BLaER1 treated with 17β-estradiol and CSF1 and Interleukin-3, amounts not matched to agents 10 nM and 100 nM (cell line): ENCODE results near the gene SCNN1B.
A peak's percentile ranks its signal among the peaks of the same experiment; 100 is the strongest.
"Not testable (repeated sequence)": the region's sequence is repeated elsewhere in the genome, so short reads cannot be mapped to it uniquely, and the experiment has no call there.

Experiments
- H3K27ac ChIP-seq, 11 experiments: shearing (Covaris generic); formaldehyde crosslinking; 2 replicates each; pipeline ENCODE4 v1.8.1; 2022
- H3K27me3 ChIP-seq, 11 experiments: shearing (Covaris generic); formaldehyde crosslinking; 2 replicates each; pipeline ENCODE4 v1.8.1; 2022
- H3K36me3 ChIP-seq, 11 experiments: shearing (Covaris generic); formaldehyde crosslinking; 2 replicates each; pipeline ENCODE4 v1.8.1; 2022
- H3K4me1 ChIP-seq, 10 experiments: shearing (Covaris generic); formaldehyde crosslinking; 2 replicates each; pipeline ENCODE4 v1.8.1; 2022
- H3K4me2 ChIP-seq, 11 experiments: shearing (Covaris generic); formaldehyde crosslinking; 2 replicates each; pipeline ENCODE4 v1.8.1; 2022
- H3K4me3 ChIP-seq, 10 experiments: shearing (Covaris generic); formaldehyde crosslinking; 2 replicates each; pipeline ENCODE4 v1.8.1; 2022
- H3K9ac ChIP-seq, 11 experiments: shearing (Covaris generic); formaldehyde crosslinking; 2 replicates each; pipeline ENCODE4 v1.8.1; 2022
- H3K9me3 ChIP-seq, 11 experiments: shearing (Covaris generic); formaldehyde crosslinking; replicated peaks in 1 of 11; 2 replicates each; pipeline ENCODE4 v1.8.1; 2022
- H4K20me1 ChIP-seq, 11 experiments: shearing (Covaris generic); formaldehyde crosslinking; 2 replicates each; pipeline ENCODE4 v1.8.1; 2022
- Cebpa-rat ChIP-seq, 11 experiments: shearing (Covaris generic); IDR thresholded peaks; 2 replicates each; pipeline ENCODE4 v1.8.1; 2022

SCNN1B gene

GRCh38 chr16:23354246-23354645 lies 52.1 kb downstream of the SCNN1B start:
- Histone ChIP-seq H3K9ac (no peak overlapping the region), H3K27ac (no peak overlapping the region), H3K27me3 (no peaks in the 10 kb centered on the region), H3K36me3 (no peaks in the 10 kb centered on the region), H3K4me2 (no peak overlapping the region), H3K4me3 (no peak overlapping the region), H3K9me3 (peaks cover 0 to 15% (median 5%) of the 10 kb centered on the region in 11 experiments; a peak in 5 of 22 replicates), H4K20me1 (no peaks in the 10 kb centered on the region), H3K4me1 (no peaks in the 10 kb centered on the region)
- no peak for TF ChIP-seq Cebpa-rat (IDR thresholded peaks at IDR 0.05)

GRCh38 chr16:23355106-23355670 lies 53.1 kb downstream of the SCNN1B start:
- Histone ChIP-seq H3K9me3 (peaks cover 0 to 15% (median 5%) of the 10 kb centered on the region in 11 experiments; a peak in 5 of 22 replicates), H3K27me3 (no peaks in the 10 kb centered on the region), H4K20me1 (no peaks in the 10 kb centered on the region), H3K4me2 (no peak overlapping the region), H3K36me3 (no peaks in the 10 kb centered on the region), H3K4me1 (no peaks in the 10 kb centered on the region), H3K4me3 (no peak overlapping the region), H3K27ac (no peak overlapping the region), H3K9ac (no peak overlapping the region)
- no peak for TF ChIP-seq Cebpa-rat (IDR thresholded peaks at IDR 0.05)

- Histone ChIP-seq H3K9me3 (peaks cover 0 to 15% (median 5%) of the 10 kb centered on the region in 11 experiments; a peak in 5 of 22 replicates), H3K27ac (no peak overlapping the region), H3K36me3 (no peaks in the 10 kb centered on the region), H3K27me3 (no peaks in the 10 kb centered on the region), H3K9ac (no peak overlapping the region), H3K4me3 (no peak overlapping the region), H3K4me1 (no peaks in the 10 kb centered on the region), H4K20me1 (no peaks in the 10 kb centered on the region), H3K4me2 (no peak overlapping the region)
- TF ChIP-seq Cebpa-rat (IDR thresholded peaks at IDR 0.05): no peak
These were observed 54.8 kb downstream of the SCNN1B start for GRCh38 chr16:23356941-23357340.

GRCh38 chr16:23357761-23358290 lies 55.7 kb downstream of the SCNN1B start:
- H3K27ac ChIP-seq: no peak overlapping the region
- no peaks in the 10 kb centered on the region for H4K20me1 ChIP-seq
- TF ChIP-seq Cebpa-rat (IDR thresholded peaks at IDR 0.05): no peak
- H3K36me3 ChIP-seq: no peaks in the 10 kb centered on the region
- no peaks in the 10 kb centered on the region for H3K27me3 ChIP-seq
- H3K4me2 ChIP-seq: no peak overlapping the region
- H3K9ac ChIP-seq: no peak overlapping the region
- H3K9me3 ChIP-seq: peaks cover 0 to 6% (median 0%) of the 10 kb centered on the region in 11 experiments; a peak in 3 of 22 replicates
- H3K4me3 ChIP-seq: no peak overlapping the region
- no peaks in the 10 kb centered on the region for H3K4me1 ChIP-seq

- no peak overlapping the region for H3K9ac ChIP-seq
- H4K20me1 ChIP-seq: no peaks in the 10 kb centered on the region
- no peaks in the 10 kb centered on the region for H3K27me3 ChIP-seq
- H3K4me2 ChIP-seq: no peak overlapping the region
- TF ChIP-seq Cebpa-rat (IDR thresholded peaks at IDR 0.05): no peak
- no peaks in the 10 kb centered on the region for H3K9me3 ChIP-seq
- H3K27ac ChIP-seq: no peak overlapping the region
- H3K36me3 ChIP-seq: no peaks in the 10 kb centered on the region
- no peaks in the 10 kb centered on the region for H3K4me1 ChIP-seq
- no peak overlapping the region for H3K4me3 ChIP-seq
These were observed 57.1 kb downstream of the SCNN1B start for GRCh38 chr16:23359092-23359760.

- Histone ChIP-seq H3K27ac (0 out of 22 replicates have a peak overlapping the region, but pooled peaks of 1 of the 11 experiments have one; percentile 10), H3K9me3 (no peaks in the 10 kb centered on the region), H3K27me3 (no peaks in the 10 kb centered on the region), H4K20me1 (no peaks in the 10 kb centered on the region), H3K4me3 (no peak overlapping the region), H3K4me1 (peaks cover 11 to 22% (median 18%) of the 10 kb centered on the region in 10 experiments), H3K36me3 (no peaks in the 10 kb centered on the region), H3K4me2 (no peak overlapping the region), H3K9ac (no peak overlapping the region)
- TF ChIP-seq Cebpa-rat (IDR thresholded peaks at IDR 0.05): no peak
These were observed 60.6 kb downstream of the SCNN1B start for GRCh38 chr16:23362460-23363317.

GRCh38 chr16:23365602-23366240 lies 63.6 kb downstream of the SCNN1B start:
- peaks cover 11 to 30% (median 25%) of the 10 kb centered on the region in 10 experiments for H3K4me1 ChIP-seq
- H3K27ac ChIP-seq: peak overlapping the region in 6 of 11 experiments; percentile 17 to 47 (median 30); a peak in 6 of 22 replicates
- H4K20me1 ChIP-seq: no peaks in the 10 kb centered on the region
- H3K9ac ChIP-seq: no peak overlapping the region; a peak in 1 of 22 replicates
- H3K4me2 ChIP-seq: peak overlapping the region; percentile 47 to 66 (median 60)
- no peaks in the 10 kb centered on the region for H3K27me3 ChIP-seq
- no peaks in the 10 kb centered on the region for H3K9me3 ChIP-seq
- no peaks in the 10 kb centered on the region for H3K36me3 ChIP-seq
- H3K4me3 ChIP-seq: no peak overlapping the region
- TF ChIP-seq Cebpa-rat (IDR thresholded peaks at IDR 0.05): peak in 4 of 11 experiments; percentile 7 to 30 (median 19); a peak in 3 of 22 replicates

GRCh38 chr16:23366341-23366740 lies 64.2 kb downstream of the SCNN1B start:
- H3K27me3 ChIP-seq, H4K20me1 ChIP-seq, H3K9ac ChIP-seq, H3K36me3 ChIP-seq, H3K9me3 ChIP-seq, H3K4me3 ChIP-seq: not testable (repeated sequence)
- Histone ChIP-seq H3K4me1 (peaks cover 11 to 30% (median 25%) of the 10 kb centered on the region in 10 experiments), H3K27ac (peak overlapping the region in 4 of 11 experiments; percentile 4 to 38 (median 24); a peak in 5 of 22 replicates), H3K4me2 (peak overlapping the region in 9 of 11 experiments; percentile 47 to 66 (median 60); a peak in 15 of 22 replicates)
